Measurements from ENCODE around the gene LSAMP. TPM values are rescaled to one million over a fixed set of nuclear protein-coding genes. Genes with fewer than 3 reads are reported as not detected.

LSAMP gene
- total RNA-seq, 1 experiment from 2014 or later = 0.90 TPM

- Histone ChIP-seq H2AFZ (ENCODE audit: low read length) (no peak overlapping the region), H3K9me3 (ENCODE audit: control insufficient read depth, low read depth, low read length) (no peaks in the 10 kb centered on the region), H3K4me1 (ENCODE audit: insufficient read depth, low read length) (peaks cover 9% of the 10 kb centered on the region; the same call in 1 of the 2 replicates), H3K23me2 (ENCODE audit: insufficient read length, low read depth, low read length, poor library complexity, severe bottlenecking) (no peaks in the 10 kb centered on the region), H2BK15ac (ENCODE audit: low read depth, low read length) (no peak overlapping the region), H3T11ph (ENCODE audit: low read length) (no peak overlapping the region), H4K20me1 (ENCODE audit: control insufficient read depth, insufficient read depth, insufficient read length) (no peaks in the 10 kb centered on the region), H3K4ac (ENCODE audit: low read depth, low read length) (no peak overlapping the region), H3K18ac (ENCODE audit: insufficient read length, low read depth, low read length) (no peak overlapping the region), H3K27ac (ENCODE audit: insufficient read length, low read depth, low read length) (no peak overlapping the region), H3K79me2 (ENCODE audit: insufficient read depth, low read length) (no peaks in the 10 kb centered on the region), H2BK120ac (ENCODE audit: low read depth, low read length, poor library complexity, severe bottlenecking) (no peak overlapping the region), H4K91ac (ENCODE audit: insufficient read length, low read depth, low read length) (no peak overlapping the region), H3K79me1 (ENCODE audit: insufficient read depth, low read depth, low read length, poor library complexity, severe bottlenecking) (no peaks in the 10 kb centered on the region), H3K14ac (ENCODE audit: insufficient read depth, low read length) (no peak overlapping the region), H2BK12ac (ENCODE audit: insufficient read length, low read depth, low read length) (no peak overlapping the region), H2BK5ac (ENCODE audit: insufficient read length, low read length) (no peak overlapping the region), H4K8ac (replicated peaks; ENCODE audit: insufficient read length, low read depth, low read length) (no peak overlapping the region), H3K56ac (ENCODE audit: insufficient read length, low read depth, low read length) (no peak overlapping the region), H3K27me3 (ENCODE audit: insufficient read depth, low read length) (no peaks in the 10 kb centered on the region), H3K23ac (ENCODE audit: insufficient read length, low read depth, low read length) (no peak overlapping the region), H4K5ac (ENCODE audit: insufficient read length, low read depth, low read length) (no peak overlapping the region), H3K9ac (ENCODE audit: extremely low read depth, insufficient read length, low read length) (no peak overlapping the region), H3K4me2 (ENCODE audit: insufficient read depth, insufficient read length, low read length) (no peak overlapping the region), H2AK5ac (ENCODE audit: insufficient read length, low read length) (no peak overlapping the region), H2BK20ac (ENCODE audit: low read depth, low read length, poor library complexity, severe bottlenecking) (no peak overlapping the region)
- Mint-ChIP-seq H3K9me3 (peaks cover 0 to 3% of the 10 kb centered on the region in 2 experiments; a peak in 1 of 5 replicates), H3K4me1 (peaks cover 23 to 24% of the 10 kb centered on the region in 2 experiments), H3K4me3 (no peak overlapping the region), H3K36me3 (ENCODE audit: insufficient read depth in 1 of 3, low read depth in 3 of 3) (no peaks in the 10 kb centered on the region), H3K27ac (no peak overlapping the region), H3K27me3 (ENCODE audit: low read depth) (no peaks in the 10 kb centered on the region; the same call in 1 of the 2 replicates)
- DNase-seq = no peak
- WGBS (ENCODE audit: extremely low coverage, insufficient read length, low lambda C conversion rate) = no CpG with 5 or more reads among the region's 3 CpGs
- no peak for TF ChIP-seq CTCF (conservative IDR thresholded peaks at IDR 0.05)
These were observed 53.0 kb downstream of the LSAMP start for GRCh38 chr3:116392291-116392690.
